DND-41 (cell line): ENCODE measurements around the gene ZBTB42.

Source experiments
- EZH2 ChIP-seq: IDR thresholded peaks from 3 replicates; pipeline ENCODE4 v1.6.1; 2012; ENCODE audit warnings: borderline replicate concordance, low read depth, mild to moderate bottlenecking, moderate library complexity, low read length, inconsistent platforms; ENCODE audit not compliant: severe bottlenecking
- TF ChIP-seq, protein P1 (sequence below): IDR thresholded peaks from 2 replicates; pipeline ENCODE4 v1.5.1; 2012; ENCODE audit warnings: borderline replicate concordance, low read length, moderate library complexity, mild to moderate bottlenecking; ENCODE audit not compliant: poor library complexity, severe bottlenecking; ENCODE audit errors: extremely low read depth

DNA sequence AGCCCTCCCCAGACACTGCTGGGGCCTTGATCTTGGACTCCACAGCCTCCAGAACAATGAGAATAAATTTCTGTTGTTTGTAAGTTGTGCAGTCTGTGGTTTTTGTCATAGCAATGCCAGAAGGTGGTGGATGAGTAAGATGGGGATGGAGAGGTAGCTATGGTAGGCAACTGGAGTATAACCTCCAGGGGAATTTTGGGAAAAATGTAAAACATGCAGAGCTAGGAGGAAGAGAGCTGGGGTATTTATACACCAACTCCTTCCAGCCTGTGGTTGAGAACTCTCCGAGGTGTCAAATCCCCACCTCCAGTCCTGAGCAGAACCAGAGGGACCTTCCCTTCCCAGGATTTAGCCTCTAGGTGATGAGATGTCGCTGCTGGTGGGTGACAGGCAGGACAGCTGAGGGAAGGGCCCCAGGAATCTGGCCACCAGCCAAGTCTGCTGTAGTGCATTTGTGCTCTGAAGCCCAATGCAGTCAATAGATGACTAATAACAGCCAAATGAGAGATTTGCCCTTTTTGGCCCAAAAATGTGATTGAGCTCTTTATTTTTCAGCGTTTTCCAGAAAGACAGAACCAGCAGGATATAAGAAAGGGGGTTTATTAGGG lies 45.0 kb downstream of the ZBTB42 start:
- TF ChIP-seq, protein P1, sequence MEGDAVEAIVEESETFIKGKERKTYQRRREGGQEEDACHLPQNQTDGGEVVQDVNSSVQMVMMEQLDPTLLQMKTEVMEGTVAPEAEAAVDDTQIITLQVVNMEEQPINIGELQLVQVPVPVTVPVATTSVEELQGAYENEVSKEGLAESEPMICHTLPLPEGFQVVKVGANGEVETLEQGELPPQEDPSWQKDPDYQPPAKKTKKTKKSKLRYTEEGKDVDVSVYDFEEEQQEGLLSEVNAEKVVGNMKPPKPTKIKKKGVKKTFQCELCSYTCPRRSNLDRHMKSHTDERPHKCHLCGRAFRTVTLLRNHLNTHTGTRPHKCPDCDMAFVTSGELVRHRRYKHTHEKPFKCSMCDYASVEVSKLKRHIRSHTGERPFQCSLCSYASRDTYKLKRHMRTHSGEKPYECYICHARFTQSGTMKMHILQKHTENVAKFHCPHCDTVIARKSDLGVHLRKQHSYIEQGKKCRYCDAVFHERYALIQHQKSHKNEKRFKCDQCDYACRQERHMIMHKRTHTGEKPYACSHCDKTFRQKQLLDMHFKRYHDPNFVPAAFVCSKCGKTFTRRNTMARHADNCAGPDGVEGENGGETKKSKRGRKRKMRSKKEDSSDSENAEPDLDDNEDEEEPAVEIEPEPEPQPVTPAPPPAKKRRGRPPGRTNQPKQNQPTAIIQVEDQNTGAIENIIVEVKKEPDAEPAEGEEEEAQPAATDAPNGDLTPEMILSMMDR: no peak
- TF ChIP-seq EZH2: no peak
